HPDE6-E6E7 (cell line): ENCODE measurements around the gene RALGPS2.
A peak's percentile ranks its signal among the peaks of the same experiment; 100 is the strongest.
"Not testable (repeated sequence)": the region's sequence is repeated elsewhere in the genome, so short reads cannot be mapped to it uniquely, and the experiment has no call there.

ENCODE experiments used
- DNase-seq: peaks from one replicate; pipeline ENCODE4 v3.0.0; 2011; ENCODE audit warnings: missing footprints; ENCODE audit errors: extremely low spot score

RALGPS2 gene

GRCh38 chr1:178776553-178776952 lies 51.5 kb downstream of the RALGPS2 start:
- no peak for DNase-seq

DNA sequence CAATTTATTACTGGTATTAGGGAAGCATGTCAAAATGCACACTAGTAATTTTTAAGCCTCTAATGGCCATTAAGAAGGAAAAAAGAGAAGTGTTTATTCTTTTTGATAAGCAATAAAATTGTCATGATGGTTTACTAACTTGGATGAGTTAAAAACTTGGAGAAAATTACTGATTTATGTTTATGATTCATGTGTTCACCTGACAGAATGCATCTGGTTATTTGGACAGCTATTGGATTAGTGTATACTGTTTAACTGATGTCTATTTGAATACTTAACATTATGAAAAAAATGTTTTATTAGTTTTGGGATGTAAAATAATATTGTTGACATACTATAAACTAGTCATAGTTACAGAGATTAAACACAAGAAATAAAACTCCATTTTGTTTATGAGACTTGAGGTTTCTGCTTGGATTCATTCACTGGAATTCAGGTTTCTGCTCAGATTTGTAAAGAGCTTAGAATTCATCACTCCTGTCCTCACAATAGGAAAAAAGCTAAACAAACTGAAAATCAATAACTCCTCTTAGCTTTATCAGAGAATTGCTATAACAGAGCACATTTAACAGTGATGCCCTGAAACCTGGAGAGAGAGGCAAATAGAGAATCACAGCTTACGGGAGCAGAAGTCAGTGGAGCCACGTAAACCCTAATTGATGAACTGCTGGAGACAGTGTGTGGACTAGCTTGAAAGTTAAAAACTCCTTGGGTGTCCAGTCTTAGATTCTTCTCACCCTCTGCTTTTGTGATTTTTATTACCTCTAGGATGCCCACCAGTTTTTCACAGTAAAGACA lies 56.7 kb downstream of the RALGPS2 start:
- DNase-seq: no peak

DNA sequence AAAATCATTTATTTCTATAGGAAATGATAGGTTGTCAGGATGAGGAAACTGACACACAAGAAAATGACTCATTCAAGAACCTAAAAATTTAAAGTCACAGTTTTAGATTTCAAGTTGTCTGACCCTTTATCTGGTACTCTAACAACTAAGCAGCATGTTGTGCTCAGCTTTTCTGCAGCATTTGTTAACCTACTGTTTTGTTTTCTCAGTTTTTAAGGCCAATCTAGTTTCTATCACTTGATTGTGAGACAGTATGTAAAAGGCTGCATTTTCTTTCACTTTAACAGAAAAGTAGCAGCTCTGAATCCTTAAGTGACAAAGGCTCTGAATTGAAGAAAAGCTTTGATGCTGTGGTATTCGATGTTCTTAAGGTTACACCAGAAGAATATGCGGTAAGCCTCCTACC lies 59.1 kb downstream of the RALGPS2 start:
- DNase-seq: no peak

- no peak for DNase-seq
Observed at GRCh38 chr1:178792394-178792793, 67.3 kb downstream of the RALGPS2 start.

GRCh38 chr1:178796013-178796412 lies 71.0 kb downstream of the RALGPS2 start:
- DNase-seq: no peak

DNA sequence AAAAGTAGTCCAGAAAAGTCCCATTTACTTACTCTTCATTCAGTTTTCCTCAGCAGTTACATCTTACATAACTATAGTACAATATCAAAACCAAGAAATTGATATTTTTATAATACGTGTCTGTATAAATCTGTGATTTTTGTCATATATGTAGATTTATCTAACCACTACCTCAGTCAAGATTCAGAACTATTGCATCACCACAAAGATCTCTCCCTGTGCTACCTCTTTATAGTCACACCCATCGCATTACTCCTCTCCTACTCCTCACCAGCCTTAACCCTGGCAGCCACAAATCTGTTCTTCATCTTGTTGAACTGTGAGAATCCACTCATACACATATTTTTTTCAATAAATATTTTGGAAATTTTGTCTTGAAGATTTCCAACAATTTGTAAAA lies 72.5 kb downstream of the RALGPS2 start:
- DNase-seq: no peak

GRCh38 chr1:178798232-178798861 lies 73.3 kb downstream of the RALGPS2 start:
- no peak for DNase-seq

DNA sequence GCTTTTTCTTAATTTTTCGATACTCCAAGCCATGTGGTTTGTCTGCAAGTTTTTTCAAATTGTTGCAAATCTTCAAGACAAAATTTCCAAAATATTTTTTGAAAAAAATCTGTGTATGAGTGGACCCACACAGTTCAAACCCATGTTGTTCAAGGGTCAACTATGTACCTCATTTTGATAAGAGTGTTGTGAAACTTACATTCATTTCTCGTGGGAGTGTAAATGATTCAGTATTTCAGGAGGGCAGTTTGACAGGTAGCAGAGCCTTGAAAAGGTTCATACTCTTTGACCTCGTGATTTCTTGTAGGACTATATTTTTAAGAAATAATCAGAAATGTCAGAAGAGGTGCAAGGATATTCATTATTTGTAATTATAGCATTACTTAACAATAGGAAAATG lies 77.8 kb downstream of the RALGPS2 start:
- DNase-seq: no peak

DNA sequence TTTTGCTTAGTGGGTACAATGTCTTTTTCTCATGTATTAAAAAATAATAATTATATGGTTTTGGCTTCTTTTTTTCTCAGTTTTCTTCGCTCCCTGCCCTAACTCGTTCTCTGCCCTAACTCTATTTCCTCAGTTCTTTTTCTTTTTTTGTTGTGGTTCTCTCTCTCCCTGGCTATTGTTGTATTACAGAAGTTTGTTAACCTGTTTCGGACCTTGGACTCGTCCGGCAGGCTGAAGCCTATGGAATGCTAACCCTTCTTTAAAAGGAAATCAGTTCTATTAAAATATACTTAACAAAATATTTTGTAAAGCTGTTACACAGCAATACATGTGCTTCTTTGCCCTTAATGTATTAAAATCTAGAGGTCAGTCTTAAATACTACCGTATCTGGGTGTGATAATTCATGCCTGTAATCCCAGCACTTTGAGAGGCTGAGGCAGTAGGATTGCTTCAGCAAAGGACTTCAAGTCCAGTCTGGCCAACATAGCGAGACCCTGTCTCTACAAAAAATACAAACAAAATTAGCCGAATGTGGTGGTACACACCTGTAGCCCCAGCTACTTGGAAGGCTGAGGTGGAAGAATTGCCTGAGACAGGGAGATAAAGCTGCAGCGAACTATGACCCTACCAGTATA lies 81.7 kb downstream of the RALGPS2 start:
- no peak for DNase-seq

DNA sequence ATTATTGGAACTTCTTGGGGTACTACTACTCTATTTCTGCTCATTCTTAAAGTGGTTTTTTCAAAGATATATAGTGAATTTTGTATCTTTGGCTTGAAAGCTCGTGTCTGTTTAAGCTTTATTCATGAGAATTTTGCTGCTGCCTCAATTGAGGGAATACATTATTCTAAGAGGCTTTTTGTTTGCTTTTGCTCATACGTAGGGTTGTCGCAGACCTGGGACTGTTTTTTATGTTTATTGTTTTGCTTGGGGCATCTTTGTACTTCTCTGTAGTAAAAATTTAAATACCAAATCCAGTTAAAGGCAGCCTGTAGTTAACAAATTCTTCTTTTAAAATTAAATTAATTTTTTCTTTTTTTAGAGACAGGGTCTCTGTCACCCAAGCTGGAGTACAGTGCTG lies 83.5 kb downstream of the RALGPS2 start:
- DNase-seq: no peak

GRCh38 chr1:178810585-178810984 lies 85.5 kb downstream of the RALGPS2 start:
- DNase-seq: no peak

DNA sequence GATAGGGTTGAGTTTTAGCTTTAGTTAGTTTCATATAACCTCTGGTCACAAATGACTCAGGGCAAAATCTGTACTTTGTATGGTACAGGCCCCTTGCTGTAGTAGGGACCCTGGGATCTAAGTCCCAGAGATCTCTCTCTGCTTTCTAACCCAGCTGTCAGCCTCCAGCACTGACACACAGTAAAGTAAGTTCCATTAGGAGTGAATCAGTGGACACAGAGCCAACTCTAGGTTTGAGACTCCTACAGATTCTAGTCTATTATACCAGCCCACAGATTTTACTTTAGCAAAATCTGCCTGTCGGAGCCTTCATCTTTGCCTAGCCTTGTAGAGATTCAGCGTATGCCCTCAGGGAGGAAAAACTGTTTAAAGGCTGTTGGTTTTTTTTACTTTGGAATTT lies 93.4 kb downstream of the RALGPS2 start:
- no peak for DNase-seq

GRCh38 chr1:178819123-178819522 lies 94.1 kb downstream of the RALGPS2 start:
- no peak for DNase-seq

DNA sequence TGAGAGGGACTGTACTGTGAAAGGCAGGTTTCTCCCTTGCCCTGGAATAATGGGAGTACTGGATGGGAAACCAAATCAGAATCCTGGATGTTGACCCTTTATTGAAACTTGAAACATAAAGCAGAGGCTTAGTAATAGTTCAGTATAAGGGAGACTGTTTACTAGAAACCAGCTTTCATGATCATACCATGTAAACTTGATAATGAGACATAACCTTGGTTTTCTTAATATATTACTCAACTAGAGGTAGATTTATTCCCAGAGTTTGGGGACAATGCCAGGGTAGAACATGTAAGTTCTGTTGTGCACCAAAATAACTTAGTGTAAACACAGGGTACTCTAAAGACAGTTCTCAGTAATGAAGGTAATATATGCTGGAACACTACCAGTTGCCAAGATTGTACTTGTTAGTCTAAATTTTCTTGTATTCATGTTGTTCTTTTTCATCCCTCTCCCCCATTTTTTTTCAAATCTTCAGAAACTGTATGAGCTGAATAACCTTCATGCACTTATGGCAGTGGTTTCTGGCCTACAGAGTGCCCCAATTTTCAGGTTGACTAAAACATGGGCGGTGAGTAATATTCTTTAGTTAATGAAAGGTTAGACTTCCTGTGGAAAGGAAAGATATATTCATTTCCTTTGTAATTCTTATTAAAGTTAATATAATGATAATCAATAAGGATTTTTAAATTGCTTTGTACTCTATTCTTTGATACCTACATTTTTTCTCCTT lies 96.3 kb downstream of the RALGPS2 start:
- DNase-seq: no peak

DNA sequence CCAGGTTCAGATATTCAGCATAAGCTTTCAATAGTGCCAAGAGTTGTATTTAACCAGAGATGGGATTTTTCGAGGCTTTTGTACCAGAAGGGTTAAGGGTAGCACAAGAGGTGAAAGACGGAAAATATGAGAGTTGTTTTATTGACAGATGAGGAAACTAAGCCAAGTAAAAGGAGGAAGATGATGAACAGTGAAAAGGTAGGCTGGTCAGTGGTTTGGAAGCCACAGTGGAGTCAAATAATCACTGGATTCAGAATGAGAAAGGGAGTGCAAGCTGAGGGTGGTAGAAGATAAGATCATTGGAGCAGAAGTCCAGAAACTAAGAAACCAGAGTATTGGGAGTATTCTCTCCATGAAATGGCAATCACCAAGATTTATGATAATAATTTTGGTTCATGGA lies 100.1 kb downstream of the RALGPS2 start:
- no peak for DNase-seq

- DNase-seq: no peak
Observed at GRCh38 chr1:178844436-178844835, 119.4 kb downstream of the RALGPS2 start.

DNA sequence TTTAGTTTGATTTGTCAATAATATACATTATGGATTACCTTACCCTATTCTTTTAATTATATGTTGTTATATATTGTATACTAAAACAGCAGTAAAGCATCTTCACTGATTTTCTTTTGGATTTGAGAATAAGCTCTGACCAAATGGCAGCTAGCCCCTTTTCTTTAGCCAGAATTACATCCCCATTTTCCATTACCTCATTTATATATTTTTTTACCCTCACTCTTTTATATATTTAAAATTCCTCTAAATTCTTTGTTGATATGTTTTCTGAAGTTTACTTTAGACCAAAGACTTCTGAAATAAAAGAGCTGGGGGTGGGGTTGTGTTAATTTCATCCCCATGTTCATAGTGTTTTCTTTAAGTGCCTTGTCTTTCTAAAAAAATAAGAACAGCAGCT lies 121.3 kb downstream of the RALGPS2 start:
- DNase-seq: no peak

GRCh38 chr1:178847396-178847849 lies 122.4 kb downstream of the RALGPS2 start:
- DNase-seq: peak; percentile 5

DNA sequence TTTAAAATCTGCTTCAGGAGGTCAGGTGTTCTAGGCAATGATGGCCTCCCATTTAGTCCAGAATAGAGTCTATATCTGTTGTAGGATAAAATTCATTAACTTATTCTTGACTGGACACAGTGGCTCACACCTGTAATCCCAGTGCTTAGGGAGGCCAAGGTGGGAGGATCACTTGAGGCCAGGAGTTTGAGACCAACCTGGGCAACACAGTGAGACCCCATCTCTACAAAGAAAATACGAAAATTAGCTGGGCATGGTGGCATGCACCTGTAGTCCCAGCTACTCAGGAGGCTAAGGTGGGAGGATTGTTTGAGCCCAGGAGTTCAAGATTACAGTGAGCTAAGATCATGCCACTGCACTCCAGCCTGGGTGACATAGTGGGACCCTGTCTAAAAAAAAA lies 122.9 kb downstream of the RALGPS2 start:
- DNase-seq: not testable (repeated sequence)

- no peak for DNase-seq
Observed at GRCh38 chr1:178849918-178850317, 124.9 kb downstream of the RALGPS2 start.

DNA sequence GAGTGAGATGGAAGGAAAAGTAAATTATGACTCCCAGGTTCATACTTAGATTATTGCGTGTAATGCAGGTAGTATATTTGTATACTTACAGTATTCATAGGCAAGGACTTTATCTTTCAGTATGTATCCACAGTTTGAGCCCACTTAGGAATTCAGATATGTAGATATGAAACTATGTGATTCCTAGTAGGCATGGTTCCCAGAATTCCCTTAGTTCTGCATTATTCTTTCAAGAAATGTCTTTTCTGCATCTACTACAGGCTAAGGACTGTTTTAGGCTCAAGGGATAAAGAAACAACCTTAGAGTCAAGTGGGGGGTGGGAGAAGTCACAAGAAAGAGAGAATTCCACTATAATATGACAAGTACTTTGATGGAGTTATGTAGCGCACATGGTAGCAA lies 132.1 kb downstream of the RALGPS2 start:
- no peak for DNase-seq

GRCh38 chr1:178862416-178862815 lies 137.4 kb downstream of the RALGPS2 start:
- DNase-seq: no peak
